Measurements from ENCODE around the gene CD2BP2.
"Not testable (repeated sequence)": the region's sequence is repeated elsewhere in the genome, so short reads cannot be mapped to it uniquely, and the experiment has no call there.

Gene CD2BP2

DNA sequence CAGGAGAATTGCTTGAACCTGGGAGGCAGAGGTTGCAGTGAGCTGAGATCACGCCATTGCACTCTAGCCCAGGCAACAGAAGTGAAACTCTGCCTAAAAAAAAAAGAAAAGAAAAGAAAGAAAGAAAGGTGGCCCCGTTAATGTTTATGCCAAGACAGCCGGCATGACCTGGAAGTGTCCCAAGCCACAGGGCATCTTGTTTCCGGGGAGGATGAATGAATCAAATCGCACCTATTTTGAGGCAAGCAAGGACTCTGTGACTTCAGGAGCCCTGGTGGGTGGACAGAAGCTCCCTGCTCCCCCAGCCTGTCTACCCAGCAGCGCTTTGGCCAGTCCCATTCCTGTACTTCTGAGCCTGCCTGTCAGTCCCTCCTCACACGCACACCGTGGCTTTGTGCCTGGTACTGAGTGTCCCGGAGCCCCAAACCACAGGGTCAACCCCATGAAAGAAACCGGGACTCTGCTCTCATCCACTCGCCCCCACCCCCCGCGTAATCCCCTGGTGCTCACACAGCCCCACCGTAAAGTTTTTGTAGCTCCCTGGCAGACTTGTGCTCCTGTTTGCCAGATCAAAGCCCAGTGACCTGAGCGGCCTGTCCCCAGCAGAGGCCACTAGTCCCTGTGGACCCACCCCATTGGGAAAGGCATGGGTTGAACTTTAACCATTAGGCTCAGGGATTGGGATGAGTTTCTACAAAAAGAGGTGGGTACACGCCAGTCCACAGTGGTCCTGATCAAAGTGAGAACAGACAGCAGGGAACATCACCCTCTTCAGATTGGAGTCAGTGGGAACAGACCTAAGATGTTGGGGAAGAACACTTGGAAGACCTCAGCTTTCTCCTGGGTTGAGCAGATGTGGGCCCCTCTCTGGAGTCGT is 19.3 kb downstream of the CD2BP2 start:
- Histone ChIP-seq H3K4me2 (ENCODE audit: low read depth, low read length, poor library complexity, severe bottlenecking) (peak overlapping the region; percentile 78), H2AFZ (ENCODE audit: low read length) (peak overlapping the region; percentile 89), H3K27me3 (ENCODE audit: insufficient read depth, low read length, poor library complexity, severe bottlenecking) (no peaks in the 10 kb centered on the region), H3K9me3 (ENCODE audit: insufficient read depth, low read depth, low read length) (no peaks in the 10 kb centered on the region), H3K9me2 (replicated peaks; ENCODE audit: low read depth, low read length) (no peaks in the 10 kb centered on the region), H3K36me3 (ENCODE audit: insufficient read depth, low read length) (no peaks in the 10 kb centered on the region), H3K4me1 (ENCODE audit: insufficient read depth, low read length, poor library complexity, severe bottlenecking) (peaks cover 11% of the 10 kb centered on the region), H3K79me2 (ENCODE audit: insufficient read depth, low read length) (peaks cover 17% of the 10 kb centered on the region; the same call in 1 of the 2 replicates), H3K9ac (ENCODE audit: low read depth, low read length, poor library complexity, severe bottlenecking) (peak overlapping the region; percentile 63), H4K20me1 (ENCODE audit: insufficient read depth, low read length, poor library complexity, severe bottlenecking) (peaks cover under 1% of the 10 kb centered on the region), H3F3A (ENCODE audit: low read depth) (no peaks in the 10 kb centered on the region), H3K4me3 (ENCODE audit: low read length, poor library complexity, severe bottlenecking) (peak overlapping the region; percentile 80)
- no peak for TF ChIP-seq EZH2phosphoT487 (IDR thresholded peaks at IDR 0.05; ENCODE audit: borderline replicate concordance)

DNA sequence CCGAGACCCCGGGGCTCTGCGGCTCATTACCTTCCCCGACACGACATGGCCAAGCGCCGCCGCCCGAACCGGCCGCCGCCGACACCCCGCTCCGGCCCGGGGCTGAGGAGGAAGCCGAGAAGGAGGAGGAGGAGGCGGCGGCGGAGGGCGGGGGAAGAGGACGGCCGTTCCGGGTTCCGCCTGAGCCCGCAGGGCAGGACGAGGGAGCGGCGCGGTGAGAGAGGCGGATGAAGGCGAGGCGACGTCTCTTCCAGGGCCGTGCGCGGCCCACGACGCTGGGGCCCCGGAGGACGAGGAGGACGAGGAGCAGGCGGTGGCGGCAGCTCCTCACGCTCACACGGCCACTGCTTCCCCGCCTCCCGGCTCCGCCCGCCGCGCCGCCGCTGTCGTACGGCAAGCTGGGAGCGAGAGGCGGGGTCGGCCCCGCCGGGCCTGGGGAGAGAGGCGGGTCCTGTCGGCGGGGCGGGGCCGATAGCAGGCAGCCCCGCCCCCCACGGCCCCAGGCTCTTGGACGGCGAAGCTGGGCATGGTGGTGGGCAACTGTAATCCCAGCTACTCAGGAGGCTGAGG is 20.0 kb downstream of the CD2BP2 start:
- not testable (repeated sequence) for H3K36me3 ChIP-seq (ENCODE audit: insufficient read depth, low read length); H3F3A ChIP-seq (ENCODE audit: low read depth); H3K27me3 ChIP-seq (ENCODE audit: insufficient read depth, low read length, poor library complexity, severe bottlenecking); H3K9me3 ChIP-seq (ENCODE audit: insufficient read depth, low read depth, low read length); H4K20me1 ChIP-seq (ENCODE audit: insufficient read depth, low read length, poor library complexity, severe bottlenecking); H3K9me2 ChIP-seq (replicated peaks; ENCODE audit: low read depth, low read length)
- Histone ChIP-seq H3K4me3 (ENCODE audit: low read length, poor library complexity, severe bottlenecking) (peak overlapping the region; percentile 80), H3K79me2 (ENCODE audit: insufficient read depth, low read length) (peaks cover 24% of the 10 kb centered on the region; the same call in 1 of the 2 replicates), H2AFZ (ENCODE audit: low read length) (peak overlapping the region; percentile 89), H3K4me2 (ENCODE audit: low read depth, low read length, poor library complexity, severe bottlenecking) (peak overlapping the region; percentile 78), H3K4me1 (ENCODE audit: insufficient read depth, low read length, poor library complexity, severe bottlenecking) (peaks cover 11% of the 10 kb centered on the region), H3K9ac (ENCODE audit: low read depth, low read length, poor library complexity, severe bottlenecking) (peak overlapping the region; percentile 63)

DNA sequence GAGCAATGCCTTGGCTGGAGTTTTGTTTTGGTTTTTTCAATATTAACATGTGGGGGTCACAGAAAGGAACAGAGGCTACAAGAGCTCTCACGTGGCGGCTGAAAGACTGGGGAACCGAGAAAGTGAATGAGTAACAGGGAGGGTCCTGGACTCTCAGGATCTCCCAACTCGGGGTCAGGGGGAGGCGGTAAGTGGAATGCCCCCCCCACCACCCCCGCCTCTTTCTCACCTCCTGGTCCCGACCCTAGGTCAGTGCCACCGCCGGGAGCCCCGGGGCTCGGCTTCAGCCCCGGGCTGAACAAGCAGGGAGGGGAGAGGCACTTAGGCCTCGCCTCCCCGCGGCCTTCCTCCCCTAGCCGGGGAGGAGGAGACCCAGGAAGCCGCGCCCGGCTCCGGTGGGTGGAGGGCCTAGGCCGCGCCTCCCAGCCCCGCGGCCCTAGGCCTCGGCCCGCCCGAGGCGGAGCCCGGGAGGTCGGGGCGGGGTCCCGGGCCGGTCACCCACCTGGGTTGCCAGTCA is 20.6 kb downstream of the CD2BP2 start:
- Histone ChIP-seq H3K4me1 (ENCODE audit: insufficient read depth, low read length, poor library complexity, severe bottlenecking) (peaks cover 11% of the 10 kb centered on the region), H3K79me2 (ENCODE audit: insufficient read depth, low read length) (peaks cover 27% of the 10 kb centered on the region; the same call in 1 of the 2 replicates), H3K4me3 (ENCODE audit: low read length, poor library complexity, severe bottlenecking) (peak overlapping the region; percentile 80), H3K9ac (ENCODE audit: low read depth, low read length, poor library complexity, severe bottlenecking) (peak overlapping the region; percentile 63), H3K4me2 (ENCODE audit: low read depth, low read length, poor library complexity, severe bottlenecking) (peak overlapping the region; percentile 67)
- not testable (repeated sequence) for H3K36me3 ChIP-seq (ENCODE audit: insufficient read depth, low read length); H3K27me3 ChIP-seq (ENCODE audit: insufficient read depth, low read length, poor library complexity, severe bottlenecking); H4K20me1 ChIP-seq (ENCODE audit: insufficient read depth, low read length, poor library complexity, severe bottlenecking); H2AFZ ChIP-seq (ENCODE audit: low read length); H3K9me3 ChIP-seq (ENCODE audit: insufficient read depth, low read depth, low read length); H3F3A ChIP-seq (ENCODE audit: low read depth); H3K9me2 ChIP-seq (replicated peaks; ENCODE audit: low read depth, low read length)

DNA sequence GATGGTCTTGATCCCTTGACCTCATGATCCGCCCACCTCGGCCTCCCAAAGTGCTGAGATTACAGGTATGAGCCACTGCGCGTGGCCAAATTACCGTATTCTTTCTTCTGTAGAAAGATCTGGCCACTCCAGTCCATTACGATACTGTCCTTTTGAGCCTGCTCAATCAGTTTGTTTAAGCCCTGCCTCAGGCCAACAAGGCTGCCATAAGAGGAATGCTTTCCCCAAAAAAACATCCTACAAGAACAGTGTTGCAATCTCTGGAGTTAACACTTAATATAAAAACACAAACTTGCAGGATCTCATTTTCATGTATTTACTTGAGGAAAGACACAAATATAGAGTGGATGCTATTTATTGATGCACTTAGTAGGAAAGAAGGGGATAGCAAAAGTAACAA is 30.9 kb downstream of the CD2BP2 start:
- not testable (repeated sequence) for H3F3A ChIP-seq (ENCODE audit: low read depth); H3K36me3 ChIP-seq (ENCODE audit: insufficient read depth, low read length); H3K4me2 ChIP-seq (ENCODE audit: low read depth, low read length, poor library complexity, severe bottlenecking); H2AFZ ChIP-seq (ENCODE audit: low read length); H3K4me1 ChIP-seq (ENCODE audit: insufficient read depth, low read length, poor library complexity, severe bottlenecking); H3K9me3 ChIP-seq (ENCODE audit: insufficient read depth, low read depth, low read length); H3K9me2 ChIP-seq (replicated peaks; ENCODE audit: low read depth, low read length); H4K20me1 ChIP-seq (ENCODE audit: insufficient read depth, low read length, poor library complexity, severe bottlenecking); H3K9ac ChIP-seq (ENCODE audit: low read depth, low read length, poor library complexity, severe bottlenecking); H3K27me3 ChIP-seq (ENCODE audit: insufficient read depth, low read length, poor library complexity, severe bottlenecking); H3K4me3 ChIP-seq (ENCODE audit: low read length, poor library complexity, severe bottlenecking)
- H3K79me2 ChIP-seq (ENCODE audit: insufficient read depth, low read length) = peaks cover 54% of the 10 kb centered on the region; the same call in 1 of the 2 replicates

DNA sequence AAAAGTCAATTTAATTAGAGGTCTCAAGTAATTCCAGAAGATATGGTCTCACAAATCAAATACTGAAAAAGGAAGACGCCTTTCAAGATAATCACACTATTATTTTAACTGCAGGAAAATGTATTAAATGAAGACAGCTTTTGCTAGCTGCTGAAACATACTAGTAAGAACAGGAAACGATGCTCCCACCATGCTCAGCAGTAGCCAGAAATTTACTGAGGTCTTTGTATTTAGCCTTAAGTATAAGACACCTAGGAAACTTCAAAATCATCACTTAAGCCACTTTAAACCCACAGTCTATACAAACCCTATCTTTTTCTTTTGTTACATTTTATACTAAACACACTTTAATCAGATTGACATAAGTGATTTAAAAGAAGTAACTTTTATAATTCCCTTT is 36.5 kb downstream of the CD2BP2 start:
- H4K20me1 ChIP-seq (ENCODE audit: insufficient read depth, low read length, poor library complexity, severe bottlenecking); H3K4me1 ChIP-seq (ENCODE audit: insufficient read depth, low read length, poor library complexity, severe bottlenecking); H3K4me3 ChIP-seq (ENCODE audit: low read length, poor library complexity, severe bottlenecking); H3K9me3 ChIP-seq (ENCODE audit: insufficient read depth, low read depth, low read length); H3K36me3 ChIP-seq (ENCODE audit: insufficient read depth, low read length); H3K9me2 ChIP-seq (replicated peaks; ENCODE audit: low read depth, low read length); H3F3A ChIP-seq (ENCODE audit: low read depth); H3K4me2 ChIP-seq (ENCODE audit: low read depth, low read length, poor library complexity, severe bottlenecking); H3K9ac ChIP-seq (ENCODE audit: low read depth, low read length, poor library complexity, severe bottlenecking); H3K27me3 ChIP-seq (ENCODE audit: insufficient read depth, low read length, poor library complexity, severe bottlenecking); H2AFZ ChIP-seq (ENCODE audit: low read length): not testable (repeated sequence)
- peaks cover 53% of the 10 kb centered on the region; the same call in 1 of the 2 replicates for H3K79me2 ChIP-seq (ENCODE audit: insufficient read depth, low read length)

DNA sequence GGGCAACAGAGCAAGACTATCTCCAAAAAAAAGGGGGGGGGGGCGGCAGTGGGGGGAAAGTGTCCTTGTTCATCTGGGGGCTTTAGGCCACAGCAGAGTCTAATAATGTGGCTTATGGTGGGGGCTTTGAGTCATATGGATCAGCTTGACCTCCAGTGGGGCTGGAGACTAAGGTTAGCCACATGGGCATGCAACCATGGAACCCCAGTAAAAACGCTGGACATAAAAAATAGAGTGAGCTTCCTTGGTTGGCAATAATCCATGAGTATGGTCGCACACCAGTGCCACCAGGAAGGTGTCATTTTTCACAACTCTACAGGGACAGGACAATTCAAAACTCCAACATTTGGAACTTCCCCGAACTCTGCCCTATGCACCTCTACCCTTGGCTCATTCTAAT is 44.2 kb downstream of the CD2BP2 start:
- not testable (repeated sequence) for H3K36me3 ChIP-seq (ENCODE audit: insufficient read depth, low read length); H3K4me3 ChIP-seq (ENCODE audit: low read length, poor library complexity, severe bottlenecking); H3K4me1 ChIP-seq (ENCODE audit: insufficient read depth, low read length, poor library complexity, severe bottlenecking); H3K27me3 ChIP-seq (ENCODE audit: insufficient read depth, low read length, poor library complexity, severe bottlenecking); H3K9me3 ChIP-seq (ENCODE audit: insufficient read depth, low read depth, low read length); H2AFZ ChIP-seq (ENCODE audit: low read length); H4K20me1 ChIP-seq (ENCODE audit: insufficient read depth, low read length, poor library complexity, severe bottlenecking); H3K9me2 ChIP-seq (replicated peaks; ENCODE audit: low read depth, low read length); H3F3A ChIP-seq (ENCODE audit: low read depth); H3K4me2 ChIP-seq (ENCODE audit: low read depth, low read length, poor library complexity, severe bottlenecking); H3K9ac ChIP-seq (ENCODE audit: low read depth, low read length, poor library complexity, severe bottlenecking)
- peaks cover 28% of the 10 kb centered on the region; the same call in 1 of the 2 replicates for H3K79me2 ChIP-seq (ENCODE audit: insufficient read depth, low read length)

DNA sequence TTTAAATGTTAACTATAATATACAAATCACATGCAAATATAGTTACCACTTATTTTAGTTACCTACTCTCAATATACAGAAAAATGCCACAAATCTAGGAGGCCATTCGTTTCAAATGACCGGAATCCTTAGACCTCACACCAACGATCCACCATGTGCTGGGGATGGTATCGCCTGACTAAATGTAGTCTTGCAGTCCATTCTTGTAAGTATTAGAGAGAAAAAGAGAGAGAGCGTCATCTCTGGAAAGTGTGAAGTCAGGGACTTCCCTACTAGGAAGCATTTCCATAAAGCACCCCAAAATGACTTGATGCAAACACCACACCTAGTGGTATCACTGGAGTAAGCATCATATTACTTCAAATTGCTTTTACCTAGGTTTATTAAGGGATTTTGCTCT is 45.9 kb downstream of the CD2BP2 start:
- not testable (repeated sequence) for H3K27me3 ChIP-seq (ENCODE audit: insufficient read depth, low read length, poor library complexity, severe bottlenecking); H3F3A ChIP-seq (ENCODE audit: low read depth); H2AFZ ChIP-seq (ENCODE audit: low read length); H3K9me3 ChIP-seq (ENCODE audit: insufficient read depth, low read depth, low read length); H4K20me1 ChIP-seq (ENCODE audit: insufficient read depth, low read length, poor library complexity, severe bottlenecking); H3K36me3 ChIP-seq (ENCODE audit: insufficient read depth, low read length); H3K9me2 ChIP-seq (replicated peaks; ENCODE audit: low read depth, low read length); H3K4me1 ChIP-seq (ENCODE audit: insufficient read depth, low read length, poor library complexity, severe bottlenecking)
- Histone ChIP-seq H3K9ac (ENCODE audit: low read depth, low read length, poor library complexity, severe bottlenecking) (peak overlapping the region; percentile 67), H3K79me2 (ENCODE audit: insufficient read depth, low read length) (peaks cover 17% of the 10 kb centered on the region; the same call in 1 of the 2 replicates), H3K4me2 (ENCODE audit: low read depth, low read length, poor library complexity, severe bottlenecking) (peak overlapping the region; percentile 90), H3K4me3 (ENCODE audit: low read length, poor library complexity, severe bottlenecking) (peak overlapping the region; percentile 60)

Data from Loucy (cell line).